Trophoblast cell (in vitro differentiated cells and primary cell): ENCODE results near the gene UQCRC1.

Source experiments
- DNase-seq, 2 donors: peaks; one replicate each; pipeline ENCODE4 v3.0.0-alpha.2; 2016
- H2AFZ ChIP-seq: 2 replicates; pipeline ENCODE4 v1.6.1; 2013; ENCODE audit warnings: low read length, moderate library complexity, mild to moderate bottlenecking; ENCODE audit not compliant: insufficient read depth, poor library complexity
- H2AK5ac ChIP-seq: 2 replicates; pipeline ENCODE4 v1.6.1; 2013; ENCODE audit warnings: mild to moderate bottlenecking, low read length
- H2BK120ac ChIP-seq: 2 replicates; pipeline ENCODE4 v1.6.1; 2013; ENCODE audit warnings: low read length, mild to moderate bottlenecking, moderate library complexity; ENCODE audit not compliant: insufficient read depth, poor library complexity
- H2BK12ac ChIP-seq: 2 replicates; pipeline ENCODE4 v1.6.1; 2013; ENCODE audit warnings: mild to moderate bottlenecking, low read length, moderate library complexity
- H2BK5ac ChIP-seq: 2 replicates; pipeline ENCODE4 v1.6.1; 2013; ENCODE audit warnings: low read length, low read depth, moderate library complexity, mild to moderate bottlenecking; ENCODE audit not compliant: poor library complexity
- H3K14ac ChIP-seq: 2 replicates; pipeline ENCODE4 v1.6.1; 2013; ENCODE audit warnings: mild to moderate bottlenecking, low read length
- H3K18ac ChIP-seq: 2 replicates; pipeline ENCODE4 v1.6.1; 2013; ENCODE audit warnings: mild to moderate bottlenecking, low read length
- H3K23ac ChIP-seq: 2 replicates; pipeline ENCODE4 v1.6.1; 2013; ENCODE audit warnings: low read length
- H3K27ac ChIP-seq: 2 replicates; pipeline ENCODE4 v1.5.1; 2013; ENCODE audit warnings: low read depth, mild to moderate bottlenecking, inconsistent platforms, low read length, moderate library complexity
- H3K27me3 ChIP-seq: 2 replicates; pipeline ENCODE4 v1.6.1; 2013; ENCODE audit warnings: inconsistent platforms, mild to moderate bottlenecking, low read length, moderate library complexity; ENCODE audit not compliant: insufficient read depth
- H3K36me3 ChIP-seq, 2 experiments: 1 replicate in 1 of 2; 2 replicates in 1 of 2; pipeline ENCODE4 v1.6.1; 2013; ENCODE audit warnings: low read length in 2 of 2, mild to moderate bottlenecking in 2 of 2, moderate library complexity in 1 of 2; ENCODE audit not compliant: insufficient read depth in 2 of 2, control insufficient read depth in 1 of 2
- H3K4ac ChIP-seq: 2 replicates; pipeline ENCODE4 v1.6.1; 2013; ENCODE audit warnings: low read depth, mild to moderate bottlenecking, low read length, moderate library complexity
- H3K4me1 ChIP-seq, 2 experiments: 1 replicate in 1 of 2; 2 replicates in 1 of 2; pipeline ENCODE4 v1.6.1; 2013; ENCODE audit warnings: low read length in 2 of 2, mild to moderate bottlenecking in 2 of 2, moderate library complexity in 1 of 2; ENCODE audit not compliant: insufficient read depth in 2 of 2, control insufficient read depth in 1 of 2
- H3K4me2 ChIP-seq: 2 replicates; pipeline ENCODE4 v1.6.1; 2013; ENCODE audit warnings: inconsistent platforms, mild to moderate bottlenecking, low read length, moderate library complexity
- H3K4me3 ChIP-seq: 2 replicates; pipeline ENCODE4 v1.5.1; 2013; ENCODE audit warnings: mild to moderate bottlenecking, low read depth, low read length, inconsistent platforms
- H3K79me1 ChIP-seq: one replicate; pipeline ENCODE4 v1.6.1; 2013; ENCODE audit warnings: low read length
- H3K79me2 ChIP-seq: 2 replicates; pipeline ENCODE4 v1.6.1; 2013; ENCODE audit warnings: low read length, mild to moderate bottlenecking; ENCODE audit not compliant: control insufficient read depth, insufficient read depth, poor library complexity
- H3K9ac ChIP-seq: 2 replicates; pipeline ENCODE4 v1.6.1; 2013; ENCODE audit warnings: mild to moderate bottlenecking, low read length
- H3K9me3 ChIP-seq: 2 replicates; pipeline ENCODE4 v1.6.1; 2013; ENCODE audit warnings: low read depth, mild to moderate bottlenecking, control low read depth, inconsistent platforms, low read length; ENCODE audit not compliant: insufficient read depth
- H4K12ac ChIP-seq: 2 replicates; pipeline ENCODE4 v1.6.1; 2013; ENCODE audit warnings: low read depth, mild to moderate bottlenecking, low read length, moderate library complexity
- H4K8ac ChIP-seq: 2 replicates; pipeline ENCODE4 v1.6.1; 2013; ENCODE audit warnings: low read depth, mild to moderate bottlenecking, low read length, moderate library complexity
- H4K91ac ChIP-seq: one replicate; pipeline ENCODE4 v1.6.1; 2013; ENCODE audit warnings: low read depth, mild to moderate bottlenecking, low read length, moderate library complexity
- WGBS: extraction: QIAGEN DNeasy Blood & Tissue Kit; methylation state at CpG from one replicate; pipeline ENCODE4 v1.1.7; 2013; ENCODE audit warnings: missing lambda C conversion rate; ENCODE audit not compliant: insufficient read length, insufficient coverage; ENCODE audit errors: extremely low coverage; 5-methylcytosine and 5-hydroxymethylcytosine counted together

Gene UQCRC1

GRCh38 chr3:48648188-48648850 is 38.9 kb upstream of the UQCRC1 start:
- H3K14ac ChIP-seq: no peak overlapping the region
- no peak overlapping the region for H2BK12ac ChIP-seq
- H3K4me3 ChIP-seq: no peak overlapping the region
- no peak overlapping the region for H4K12ac ChIP-seq
- H2BK5ac ChIP-seq: no peak overlapping the region
- WGBS: no CpG with 5 or more reads among the region's 15 CpGs
- DNase-seq: no peak
- no peaks in the 10 kb centered on the region for H3K4me1 ChIP-seq
- H3K9me3 ChIP-seq: peaks cover 3% of the 10 kb centered on the region
- no peak overlapping the region for H4K91ac ChIP-seq
- no peak overlapping the region for H3K18ac ChIP-seq
- no peak overlapping the region for H3K4ac ChIP-seq
- H4K8ac ChIP-seq: no peak overlapping the region
- H3K36me3 ChIP-seq: peaks cover 0 to 9% of the 10 kb centered on the region in 2 experiments
- H2AK5ac ChIP-seq: no peak overlapping the region
- H3K27me3 ChIP-seq: no peaks in the 10 kb centered on the region
- H3K9ac ChIP-seq: no peak overlapping the region
- H2BK120ac ChIP-seq: no peak overlapping the region
- no peaks in the 10 kb centered on the region for H3K79me2 ChIP-seq
- H3K27ac ChIP-seq: no peak overlapping the region
- H3K79me1 ChIP-seq: no peaks in the 10 kb centered on the region
- no peak overlapping the region for H3K23ac ChIP-seq
- H2AFZ ChIP-seq: no peak overlapping the region
- H3K4me2 ChIP-seq: no peak overlapping the region

- no peak overlapping the region for H2AFZ ChIP-seq
- H3K36me3 ChIP-seq: peaks cover 0 to 9% of the 10 kb centered on the region in 2 experiments
- H4K91ac ChIP-seq: no peak overlapping the region
- no peak overlapping the region for H2BK120ac ChIP-seq
- H3K14ac ChIP-seq: no peak overlapping the region
- no peak overlapping the region for H4K8ac ChIP-seq
- no peak overlapping the region for H2BK5ac ChIP-seq
- H3K79me1 ChIP-seq: no peaks in the 10 kb centered on the region
- H3K23ac ChIP-seq: no peak overlapping the region
- no peak overlapping the region for H2BK12ac ChIP-seq
- no peaks in the 10 kb centered on the region for H3K27me3 ChIP-seq
- DNase-seq: no peak
- H2AK5ac ChIP-seq: no peak overlapping the region
- no peaks in the 10 kb centered on the region for H3K9me3 ChIP-seq
- H3K18ac ChIP-seq: no peak overlapping the region
- no peak overlapping the region for H3K4me2 ChIP-seq
- no peak overlapping the region for H3K4ac ChIP-seq
- WGBS: no CpG with 5 or more reads among the region's 9 CpGs
- no peak overlapping the region for H4K12ac ChIP-seq
- no peak overlapping the region for H3K4me3 ChIP-seq
- no peaks in the 10 kb centered on the region for H3K4me1 ChIP-seq
- H3K9ac ChIP-seq: no peak overlapping the region
- H3K79me2 ChIP-seq: no peaks in the 10 kb centered on the region
- H3K27ac ChIP-seq: no peak overlapping the region
Observed at GRCh38 chr3:48647714-48648113, 38.3 kb upstream of the UQCRC1 start.

GRCh38 chr3:48644898-48645760 is 35.7 kb upstream of the UQCRC1 start:
- no peak overlapping the region for H4K8ac ChIP-seq
- H4K12ac ChIP-seq: no peak overlapping the region
- DNase-seq: no peak
- H3K79me1 ChIP-seq: no peaks in the 10 kb centered on the region
- H3K4me3 ChIP-seq: no peak overlapping the region
- H3K18ac ChIP-seq: no peak overlapping the region
- H4K91ac ChIP-seq: no peak overlapping the region
- no peak overlapping the region for H3K4me2 ChIP-seq
- no peak overlapping the region for H2AK5ac ChIP-seq
- no peaks in the 10 kb centered on the region for H3K79me2 ChIP-seq
- H3K14ac ChIP-seq: no peak overlapping the region
- H3K23ac ChIP-seq: no peak overlapping the region
- no peak overlapping the region for H3K27ac ChIP-seq
- no CpG with 5 or more reads among the region's 22 CpGs for WGBS
- no peak overlapping the region for H3K4ac ChIP-seq
- H2BK120ac ChIP-seq: no peak overlapping the region
- H3K36me3 ChIP-seq: peaks cover 0 to 19% of the 10 kb centered on the region in 2 experiments
- H3K27me3 ChIP-seq: no peaks in the 10 kb centered on the region
- no peak overlapping the region for H3K9ac ChIP-seq
- H3K4me1 ChIP-seq: no peaks in the 10 kb centered on the region
- peaks cover 4% of the 10 kb centered on the region for H3K9me3 ChIP-seq
- no peak overlapping the region for H2BK5ac ChIP-seq
- H2AFZ ChIP-seq: no peak overlapping the region
- no peak overlapping the region for H2BK12ac ChIP-seq

GRCh38 chr3:48642605-48643004 is 33.2 kb upstream of the UQCRC1 start:
- H3K79me2 ChIP-seq: no peaks in the 10 kb centered on the region
- H2BK120ac ChIP-seq: no peak overlapping the region
- no peak overlapping the region for H2BK5ac ChIP-seq
- no peak overlapping the region for H3K23ac ChIP-seq
- H3K79me1 ChIP-seq: no peaks in the 10 kb centered on the region
- no peak overlapping the region for H3K18ac ChIP-seq
- H3K27ac ChIP-seq: no peak overlapping the region
- DNase-seq: no peak
- no peak overlapping the region for H3K4me3 ChIP-seq
- no peak overlapping the region for H3K4ac ChIP-seq
- H3K36me3 ChIP-seq: peaks cover 4 to 26% of the 10 kb centered on the region in 2 experiments
- no peaks in the 10 kb centered on the region for H3K27me3 ChIP-seq
- H4K91ac ChIP-seq: no peak overlapping the region
- H4K12ac ChIP-seq: no peak overlapping the region
- WGBS: no CpG with 5 or more reads among the region's 12 CpGs
- H3K4me2 ChIP-seq: no peak overlapping the region
- no peak overlapping the region for H4K8ac ChIP-seq
- no peak overlapping the region for H3K9ac ChIP-seq
- peaks cover 5% of the 10 kb centered on the region for H3K9me3 ChIP-seq
- no peak overlapping the region for H2BK12ac ChIP-seq
- H2AFZ ChIP-seq: no peak overlapping the region
- H3K14ac ChIP-seq: no peak overlapping the region
- H3K4me1 ChIP-seq: no peaks in the 10 kb centered on the region
- no peak overlapping the region for H2AK5ac ChIP-seq
